GM12878 (cell line): ENCODE data around the gene SRPK3. TPM values are rescaled to one million over a fixed set of nuclear protein-coding genes. Genes with fewer than 3 reads are reported as not detected.

Source experiments
- ATAC-seq: fragments of 200-7000 bp; cut with Tn5 transposase; 3 replicates; pipeline ENCODE4 v1.9.1; 2020; ENCODE audit warnings: mild to moderate bottlenecking, moderate library complexity
- BruUV-seq: library from RNA; stranded (reverse); fragments of 400-500 nt; replicated peaks from 2 replicates; lab custom pipeline; 2021; lab: Mats Ljungman, UMichigan
- CTCF ChIA-PET: fragments of 300-600 bp; sonication (Branson Sonifier 250); formaldehyde crosslinking; extraction: SDS; loops from one replicate; lab custom pipeline; 2021; ENCODE audit warnings: inconsistent platforms; lab: Yijun Ruan, JAX
- POLR2A ChIA-PET: fragments of 350-600 bp; formaldehyde crosslinking; extraction: SDS; loops from one replicate; lab custom pipeline; 2021; ENCODE audit warnings: inconsistent platforms; lab: Charles Lee
- RAD21 ChIA-PET: fragments of 300-600 bp; sonication (Branson Sonifier 250); formaldehyde crosslinking; loops from one replicate; lab custom pipeline; 2023; ENCODE audit warnings: antibody characterized with exemption; ENCODE audit not compliant: unreplicated experiment; lab: Charles Lee
- SMC1A ChIA-PET: fragments of 300-600 bp; sonication (Branson Sonifier 250); formaldehyde crosslinking; loops from one replicate; lab custom pipeline; 2023; ENCODE audit not compliant: unreplicated experiment, uncharacterized antibody; lab: Charles Lee
- DNase-seq: peaks from one replicate; pipeline ENCODE4 v3.0.0-alpha.2; 2011; ENCODE audit warnings: low read depth, low spot score
- FAIRE-seq: peaks from 3 replicates; lab custom pipeline; 2011; peaks lifted over from hg19 to GRCh38; lab: Jason Lieb, UNC
- H2AFZ ChIP-seq: 2 replicates; pipeline ENCODE4 v1.6.0; 2011; ENCODE audit warnings: low read depth, low read length, control low read depth; ENCODE audit not compliant: control insufficient read depth
- H3K27ac ChIP-seq: 2 replicates; pipeline ENCODE4 v1.5.1; 2011; ENCODE audit warnings: control low read depth; ENCODE audit not compliant: control insufficient read depth, insufficient read depth
- H3K27me3 ChIP-seq, 2 experiments: replicated peaks in 1 of 2; 2 replicates each; pipeline versions ENCODE4 v1.6.0 to v1.6.1; 2011; ENCODE audit warnings: low read length in 1 of 2; ENCODE audit not compliant: control insufficient read depth in 2 of 2, insufficient read depth in 2 of 2
- H3K36me3 ChIP-seq, 2 experiments: 2 replicates each; pipeline ENCODE4 v1.5.1; 2011; ENCODE audit warnings: low read length in 1 of 2; ENCODE audit not compliant: control insufficient read depth in 2 of 2, insufficient read depth in 2 of 2
- H3K4me1 ChIP-seq: 2 replicates; pipeline ENCODE4 v1.6.1; 2011; ENCODE audit warnings: mild to moderate bottlenecking, low read length, moderate library complexity, mixed read lengths; ENCODE audit not compliant: control insufficient read depth, insufficient read depth
- H3K4me2 ChIP-seq: 2 replicates; pipeline ENCODE4 v1.6.0; 2011; ENCODE audit warnings: control low read depth; ENCODE audit not compliant: control insufficient read depth, insufficient read depth
- H3K4me3 ChIP-seq: fragments of 200-600 bp; sonication (generic); 2 replicates; pipeline ENCODE4 v1.5.1; 2016
- H3K79me2 ChIP-seq: 2 replicates; pipeline ENCODE4 v1.6.0; 2011; ENCODE audit warnings: low read length; ENCODE audit not compliant: control insufficient read depth, insufficient read depth
- H3K9ac ChIP-seq: 2 replicates; pipeline ENCODE4 v1.8.0; 2011; ENCODE audit warnings: low read length, control low read depth, mixed read lengths; ENCODE audit not compliant: control insufficient read depth, insufficient read depth
- H3K9me3 ChIP-seq: replicated peaks from 3 replicates; pipeline ENCODE4 v1.5.1; 2011; ENCODE audit warnings: mild to moderate bottlenecking, low read length; ENCODE audit not compliant: control insufficient read depth, insufficient read depth
- H4K20me1 ChIP-seq: 2 replicates; pipeline ENCODE4 v1.6.0; 2011; ENCODE audit not compliant: control insufficient read depth, insufficient read depth
- ATF7 ChIP-seq: fragments of 450-650 bp; IDR thresholded peaks from 2 replicates; pipeline ENCODE4 v1.6.1; 2016; ENCODE audit warnings: low read depth, mild to moderate bottlenecking
- EZH2 ChIP-seq: IDR thresholded peaks from 2 replicates; pipeline ENCODE4 v1.6.1; 2012; ENCODE audit warnings: low read depth, mild to moderate bottlenecking, control low read depth, inconsistent platforms, low read length, borderline replicate concordance; ENCODE audit not compliant: control insufficient read depth
- HDGF ChIP-seq: fragments of 450-650 bp; IDR thresholded peaks from 2 replicates; pipeline ENCODE4 v1.6.1; 2016; ENCODE audit warnings: antibody characterized with exemption
- KDM1A ChIP-seq: fragments of 200-600 bp; sonication (generic); IDR thresholded peaks from 2 replicates; pipeline ENCODE4 v1.6.1; 2016; ENCODE audit warnings: borderline replicate concordance
- NBN ChIP-seq: fragments of 450-650 bp; IDR thresholded peaks from 2 replicates; pipeline ENCODE4 v1.6.1; 2016
- NR2C2 ChIP-seq: IDR thresholded peaks from 2 replicates; pipeline ENCODE4 v1.6.1; 2011; ENCODE audit warnings: borderline replicate concordance, low read depth; ENCODE audit not compliant: control insufficient read depth, insufficient read length
- NRF1 ChIP-seq: conservative IDR thresholded peaks from 2 replicates; pipeline ENCODE4 v1.6.1; 2011; ENCODE audit warnings: mild to moderate bottlenecking, low read depth, low read length, improper control_type of control experiment
- ZNF622 ChIP-seq: fragments of 450-650 bp; IDR thresholded peaks from 2 replicates; pipeline ENCODE4 v1.6.1; 2017; ENCODE audit warnings: mild to moderate bottlenecking, inconsistent platforms
- ZSCAN29 ChIP-seq: fragments of 450-650 bp; IDR thresholded peaks from 2 replicates; pipeline ENCODE4 v1.6.1; 2017; ENCODE audit warnings: mild to moderate bottlenecking, moderate library complexity
- WGBS: methylation state at CpG from one replicate; pipeline ENCODE4 v1.1.6; 2016; ENCODE audit warnings: low lambda C conversion rate; ENCODE audit not compliant: insufficient replicate concordance, insufficient coverage; ENCODE audit errors: missing lambda C conversion rate; 5-methylcytosine and 5-hydroxymethylcytosine counted together
- in situ Hi-C: fragments of 300-500 bp; cut with MboI; formaldehyde crosslinking; loops from 9 replicates; pipeline ENCODE4 v1.14.3; 2018; ENCODE audit warnings: mixed read lengths
- intact Hi-C: fragments of 100-400 bp; cut with micrococcal nuclease; formaldehyde crosslinking; loops from one replicate; pipeline ENCODE4 v1.14.2; 2022; ENCODE audit not compliant: unreplicated experiment
- polyA plus RNA-seq, 11 experiments: library from polyadenylated mRNA; depleted of rRNA in 4 of 11; unstranded in 6 of 11; stranded (reverse) in 5 of 11; fragments of >200 nt; fragmentation: Nextera tagmentation in 4 of 11; fragmentation: Illumina TruSeq in 1 of 11; extraction: Ambion mirVana in 4 of 11; extraction: Trizol in 1 of 11; gene quantifications; 1 replicate in 1 of 11; 2 replicates in 10 of 11; pipeline versions ENCODE4 v1.2.1 to v1.2.3, GENCODE V29; 2011 to 2016; ENCODE audit warnings: inconsistent platforms in 2 of 11, missing spikeins in 2 of 11, low read depth in 1 of 11
- total RNA-seq, 4 experiments: library from RNA; depleted of rRNA in 3 of 4; stranded (reverse); fragments of >200 nt in 3 of 4; fragmentation: Illumina TruSeq in 1 of 4; extraction: Trizol in 1 of 4; gene quantifications; 2 replicates each; pipeline versions ENCODE4 v1.2.1 to v1.2.3, GENCODE V29; 2013 to 2021
- TF ChIP-seq, protein P1 (sequence below): fragments of 450-650 bp; IDR thresholded peaks from 2 replicates; pipeline ENCODE4 v1.6.1; 2016; ENCODE audit warnings: mild to moderate bottlenecking

Gene SRPK3
- total and polyA plus RNA-seq, 10 of the 15 experiments (the other 5 are each of a cell fraction or from before 2014, with no cell fraction given) = 0.05 to 0.19 TPM; not detected in 8

DNA sequence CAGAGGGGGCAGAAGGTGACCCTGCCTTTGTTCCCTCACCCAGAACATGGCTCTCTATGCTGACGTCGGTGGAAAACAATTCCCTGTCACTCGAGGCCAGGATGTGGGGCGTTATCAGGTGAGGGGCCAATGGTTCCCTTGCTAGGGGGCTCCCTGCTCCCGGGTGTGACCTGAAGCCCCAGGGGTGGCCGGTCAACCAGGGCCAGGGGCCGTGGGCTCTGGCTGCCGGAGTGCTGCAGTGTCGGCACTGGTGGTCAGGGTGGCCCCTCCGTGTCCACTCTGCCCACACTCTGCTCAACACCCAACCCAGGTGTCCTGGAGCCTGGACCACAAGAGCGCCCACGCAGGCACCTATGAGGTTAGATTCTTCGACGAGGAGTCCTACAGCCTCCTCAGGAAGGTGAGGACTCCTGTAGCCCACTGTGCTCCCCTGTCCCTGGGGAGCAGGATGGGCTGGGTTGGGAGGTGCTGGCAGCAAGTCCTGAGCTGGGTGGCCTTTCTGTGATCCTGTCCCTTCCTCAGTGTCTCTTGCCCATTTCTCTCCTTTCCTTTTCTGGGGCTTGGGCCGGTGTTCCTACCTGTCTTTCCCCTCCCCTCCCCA lies 16.7 kb downstream of the SRPK3 start:
- in situ Hi-C loops (no loop called here), intact Hi-C loops (no loop called here)
- Histone ChIP-seq H3K36me3 (peaks cover 0 to 1% of the 10 kb centered on the region in 2 experiments; a peak in 2 of 4 replicates), H3K27me3 (no peaks in the 10 kb centered on the region), H3K9ac (no peak overlapping the region), H3K4me2 (no peak overlapping the region), H3K4me3 (no peak overlapping the region), H3K9me3 (no peaks in the 10 kb centered on the region; the same call in 2 of the 3 replicates), H4K20me1 (no peaks in the 10 kb centered on the region; the same call in 1 of the 2 replicates), H3K4me1 (peaks cover 4% of the 10 kb centered on the region; the same call in 1 of the 2 replicates), H2AFZ (no peak overlapping the region), H3K27ac (no peak overlapping the region), H3K79me2 (peaks cover 34% of the 10 kb centered on the region)
- 78% methylated on average over 14 of the region's 15 CpGs for WGBS
- ChIA-PET CTCF (no interaction called here), RAD21 (interaction anchor here (0.6 kb wide), 1 partner anchor 531 kb away, joined by 3 read pairs; no protein-coding TSS in a partner anchor), POLR2A (no interaction called here), SMC1A (no interaction called here)
- BruUV-seq = no TSS peak
- no peak for FAIRE-seq
- TF ChIP-seq, protein P1, sequence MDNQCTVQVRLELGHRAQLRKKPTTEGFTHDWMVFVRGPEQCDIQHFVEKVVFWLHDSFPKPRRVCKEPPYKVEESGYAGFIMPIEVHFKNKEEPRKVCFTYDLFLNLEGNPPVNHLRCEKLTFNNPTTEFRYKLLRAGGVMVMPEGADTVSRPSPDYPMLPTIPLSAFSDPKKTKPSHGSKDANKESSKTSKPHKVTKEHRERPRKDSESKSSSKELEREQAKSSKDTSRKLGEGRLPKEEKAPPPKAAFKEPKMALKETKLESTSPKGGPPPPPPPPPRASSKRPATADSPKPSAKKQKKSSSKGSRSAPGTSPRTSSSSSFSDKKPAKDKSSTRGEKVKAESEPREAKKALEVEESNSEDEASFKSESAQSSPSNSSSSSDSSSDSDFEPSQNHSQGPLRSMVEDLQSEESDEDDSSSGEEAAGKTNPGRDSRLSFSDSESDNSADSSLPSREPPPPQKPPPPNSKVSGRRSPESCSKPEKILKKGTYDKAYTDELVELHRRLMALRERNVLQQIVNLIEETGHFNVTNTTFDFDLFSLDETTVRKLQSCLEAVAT = no peak
- no peak for TF ChIP-seq EZH2
- TF ChIP-seq HDGF = no peak
- TF ChIP-seq NR2C2 = no peak
- no peak for TF ChIP-seq ZSCAN29
- no peak for TF ChIP-seq NRF1
- no peak for TF ChIP-seq NBN
- no peak for TF ChIP-seq ATF7
- no peak for TF ChIP-seq KDM1A
- TF ChIP-seq ZNF622 = no peak
- no peak for ATAC-seq
- no peak for DNase-seq
